ENCODE results near the gene MCOLN2. TPM values are rescaled to one million over a fixed set of nuclear protein-coding genes. Genes with fewer than 3 reads are reported as not detected.
"Not testable (repeated sequence)": the region's sequence is repeated elsewhere in the genome, so short reads cannot be mapped to it uniquely, and the experiment has no call there.

MCOLN2 gene
- polyA plus RNA-seq, 6 donors from 2014 or later, result 0.43 to 4.1 (median 1.5) TPM

GRCh38 chr1:85001742-85002141 lies 4.8 kb upstream of the MCOLN2 start:
- Mint-ChIP-seq H3K27ac (no peak overlapping the region), H3K4me1 (peaks cover 14 to 21% (median 14%) of the 10 kb centered on the region in 3 donors)

GRCh38 chr1:84998642-84999280 lies 1.8 kb upstream of the MCOLN2 start:
- H3K9me3 Mint-ChIP-seq, result peaks cover 0 to 10% (median 7%) of the 10 kb centered on the region in 7 donors
- ATAC-seq (ENCODE audit: low read depth in 2 of 2) (peak; percentile 32 to 39), DNase-seq (peak; percentile 18)
- peak overlapping the region; percentile 72 to 93 (median 88) for H3K4me3 Mint-ChIP-seq
- H3K36me3 Mint-ChIP-seq, result no peaks in the 10 kb centered on the region
- H3K4me1 Mint-ChIP-seq, result peaks cover 31 to 42% (median 37%) of the 10 kb centered on the region in 3 donors
- peak overlapping the region in 2 of 6 donors; percentile 2 to 19 for H3K27ac Mint-ChIP-seq
- peaks cover 8 to 30% (median 11%) of the 10 kb centered on the region in 3 donors for H3K27me3 Mint-ChIP-seq

More at GRCh38 chr1:85001742-85002141, 4.8 kb upstream of the MCOLN2 start:
- Mint-ChIP-seq H3K36me3 (no peaks in the 10 kb centered on the region), H3K4me3 (peak overlapping the region in 1 of 8 donors; percentile 3), H3K27me3 (peaks cover 20 to 49% (median 25%) of the 10 kb centered on the region in 3 donors), H3K9me3 (peaks cover 2 to 31% (median 23%) of the 10 kb centered on the region in 7 donors)
- DNase-seq (no peak), ATAC-seq (ENCODE audit: low read depth in 2 of 2) (no peak)

- H3K36me3 Mint-ChIP-seq, result peaks cover 5% of the 10 kb centered on the region in 2 donors
- H3K9me3 Mint-ChIP-seq, result peaks cover 0 to 3% (median 0%) of the 10 kb centered on the region in 7 donors
- peak overlapping the region in 4 of 6 donors; percentile 2 to 94 (median 7) for H3K27ac Mint-ChIP-seq
- H3K4me1 Mint-ChIP-seq, result peaks cover 36 to 42% (median 39%) of the 10 kb centered on the region in 3 donors
- ATAC-seq (ENCODE audit: low read depth in 2 of 2), result no peak
- peak overlapping the region; percentile 86 to 94 (median 89) for H3K4me3 Mint-ChIP-seq
- H3K27me3 Mint-ChIP-seq, result peaks cover 3 to 21% (median 11%) of the 10 kb centered on the region in 3 donors
- peak; percentile 26 for DNase-seq
Observed at GRCh38 chr1:84997667-84998600, 1.0 kb upstream of the MCOLN2 start.

- Mint-ChIP-seq H3K36me3 (peaks cover 5 to 7% of the 10 kb centered on the region in 2 donors), H3K4me3 (peak overlapping the region; percentile 81 to 94 (median 87)), H3K4me1 (peaks cover 40 to 52% (median 43%) of the 10 kb centered on the region in 3 donors), H3K9me3 (no peaks in the 10 kb centered on the region), H3K27me3 (peaks cover 0 to 12% (median 9%) of the 10 kb centered on the region in 3 donors), H3K27ac (peak overlapping the region in 5 of 6 donors; percentile 16 to 91 (median 74))
- DNase-seq, result peak; percentile 59
- peak; percentile 71 to 73 for ATAC-seq (ENCODE audit: low read depth in 2 of 2)
Observed at GRCh38 chr1:84995484-84996334, 1.2 kb downstream of the MCOLN2 start.

GRCh38 chr1:84991097-84991920 lies 5.6 kb downstream of the MCOLN2 start:
- Mint-ChIP-seq H3K9me3 (no peaks in the 10 kb centered on the region), H3K36me3 (peaks cover 5 to 7% of the 10 kb centered on the region in 2 donors), H3K4me3 (peak overlapping the region in 2 of 8 donors; percentile 7 to 26), H3K4me1 (peaks cover 38 to 50% (median 41%) of the 10 kb centered on the region in 3 donors), H3K27ac (peak overlapping the region in 1 of 6 donors; percentile 59), H3K27me3 (peaks cover 0 to 5% (median 4%) of the 10 kb centered on the region in 3 donors)
- ATAC-seq (ENCODE audit: low read depth in 2 of 2) (no peak), DNase-seq (no peak)

GRCh38 chr1:84988588-84988987 lies 8.3 kb downstream of the MCOLN2 start:
- Mint-ChIP-seq H3K27me3 (peaks cover 0 to 5% (median 4%) of the 10 kb centered on the region in 3 donors), H3K4me1 (peaks cover 25 to 46% (median 34%) of the 10 kb centered on the region in 3 donors), H3K36me3 (peaks cover 7 to 13% of the 10 kb centered on the region in 2 donors), H3K4me3 (peak overlapping the region in 4 of 8 donors; percentile 1 to 44 (median 22)), H3K9me3 (peaks cover 0 to 1% (median 0%) of the 10 kb centered on the region in 7 donors), H3K27ac (peak overlapping the region in 2 of 6 donors; percentile 37 to 44)
- ATAC-seq (ENCODE audit: low read depth in 2 of 2) (peak; percentile 81 to 82), DNase-seq (peak; percentile 20)

GRCh38 chr1:84986561-84986960 lies 10.4 kb downstream of the MCOLN2 start:
- H3K27me3 Mint-ChIP-seq, result not testable (repeated sequence)
- H3K27ac Mint-ChIP-seq, result peak overlapping the region in 1 of 6 donors; percentile 17

GRCh38 chr1:84985365-84985764 lies 11.5 kb downstream of the MCOLN2 start:
- DNase-seq (no peak), ATAC-seq (ENCODE audit: low read depth in 2 of 2) (peak; percentile 23 to 27)
- Mint-ChIP-seq H3K4me1 (peaks cover 21 to 30% (median 22%) of the 10 kb centered on the region in 3 donors), H3K4me3 (peak overlapping the region in 1 of 8 donors; percentile 12), H3K9me3 (peaks cover 0 to 6% (median 0%) of the 10 kb centered on the region in 7 donors), H3K27me3 (no peaks in the 10 kb centered on the region), H3K36me3 (peaks cover 0 to 8% of the 10 kb centered on the region in 2 donors), H3K27ac (peak overlapping the region in 1 of 6 donors; percentile 58)

More at GRCh38 chr1:84986561-84986960, 10.4 kb downstream of the MCOLN2 start:
- not testable (repeated sequence) for ATAC-seq (ENCODE audit: low read depth in 2 of 2); H3K9me3 Mint-ChIP-seq; H3K4me3 Mint-ChIP-seq; H3K36me3 Mint-ChIP-seq; DNase-seq
- peaks cover 22 to 39% (median 26%) of the 10 kb centered on the region in 3 donors for H3K4me1 Mint-ChIP-seq

GRCh38 chr1:84982395-84982794 lies 14.5 kb downstream of the MCOLN2 start:
- DNase-seq, result no peak
- Mint-ChIP-seq H3K4me1 (peaks cover 11 to 21% (median 16%) of the 10 kb centered on the region in 3 donors), H3K27me3 (no peaks in the 10 kb centered on the region), H3K27ac (no peak overlapping the region), H3K9me3 (peaks cover 0 to 14% (median 5%) of the 10 kb centered on the region in 7 donors), H3K4me3 (no peak overlapping the region), H3K36me3 (peaks cover 5 to 8% of the 10 kb centered on the region in 2 donors)
- ATAC-seq (ENCODE audit: low read depth in 2 of 2), result no peak

- peaks cover 0 to 5% of the 10 kb centered on the region in 2 donors for H3K36me3 Mint-ChIP-seq
- peaks cover 10 to 25% (median 16%) of the 10 kb centered on the region in 3 donors for H3K4me1 Mint-ChIP-seq
- H3K27ac Mint-ChIP-seq, result no peak overlapping the region
- H3K4me3 Mint-ChIP-seq, result no peak overlapping the region
- peaks cover 0 to 9% (median 2%) of the 10 kb centered on the region in 7 donors for H3K9me3 Mint-ChIP-seq
- H3K27me3 Mint-ChIP-seq, result peaks cover 0 to 6% (median 0%) of the 10 kb centered on the region in 3 donors
- ATAC-seq (ENCODE audit: low read depth in 2 of 2) (no peak), DNase-seq (no peak)
Observed at GRCh38 chr1:84975035-84975434, 21.9 kb downstream of the MCOLN2 start.

GRCh38 chr1:84973498-84974334 lies 23.2 kb downstream of the MCOLN2 start:
- Mint-ChIP-seq H3K27ac (peak overlapping the region in 1 of 6 donors; percentile 65), H3K4me1 (peaks cover 10 to 26% (median 16%) of the 10 kb centered on the region in 3 donors), H3K36me3 (peaks cover 0 to 5% of the 10 kb centered on the region in 2 donors), H3K4me3 (no peak overlapping the region), H3K27me3 (peaks cover 0 to 6% (median 0%) of the 10 kb centered on the region in 3 donors), H3K9me3 (peaks cover 0 to 2% (median 0%) of the 10 kb centered on the region in 7 donors)
- no peak for ATAC-seq (ENCODE audit: low read depth in 2 of 2)
- DNase-seq, result no peak
